Small intestine (tissue), 7 donors: Measurements from ENCODE around the gene EMC7. TPM values are rescaled to one million over a fixed set of nuclear protein-coding genes. Genes with fewer than 3 reads are reported as not detected.
"Not testable (repeated sequence)": the region's sequence is repeated elsewhere in the genome, so short reads cannot be mapped to it uniquely, and the experiment has no call there.

Experiments used
- DNase-seq, 2 donors: peaks; one replicate each; pipeline versions ENCODE4 v3.0.0 to v3.0.0-alpha.2; 2013
- FAIRE-seq: peaks from 2 replicates; lab custom pipeline; 2012; peaks lifted over from hg19 to GRCh38; lab: Jason Lieb, UNC
- H3K27ac ChIP-seq, 3 donors: one replicate each; pipeline ENCODE4 v1.5.1; 2013; ENCODE audit warnings: low read length in 2 of 3, mild to moderate bottlenecking in 2 of 3, control low read depth in 1 of 3, inconsistent platforms in 1 of 3, low read depth in 1 of 3, moderate library complexity in 1 of 3
- H3K27me3 ChIP-seq, 3 donors: one replicate each; pipeline ENCODE4 v1.6.1; 2013; ENCODE audit warnings: low read length in 3 of 3, inconsistent platforms in 1 of 3; ENCODE audit not compliant: control insufficient read depth in 3 of 3, insufficient read depth in 3 of 3
- H3K36me3 ChIP-seq, 3 donors: one replicate each; pipeline ENCODE4 v1.6.1; 2013; ENCODE audit warnings: low read length in 3 of 3, inconsistent platforms in 1 of 3, low read depth in 1 of 3, mild to moderate bottlenecking in 1 of 3, moderate library complexity in 1 of 3; ENCODE audit not compliant: control insufficient read depth in 3 of 3, insufficient read depth in 2 of 3
- H3K4me1 ChIP-seq, 3 donors: one replicate each; pipeline ENCODE4 v1.6.1; 2013; ENCODE audit warnings: low read length in 2 of 3, inconsistent platforms in 1 of 3, low read depth in 1 of 3, mild to moderate bottlenecking in 1 of 3, moderate library complexity in 1 of 3; ENCODE audit not compliant: control insufficient read depth in 3 of 3, insufficient read depth in 2 of 3
- H3K4me3 ChIP-seq, 3 donors: one replicate each; pipeline ENCODE4 v1.5.1; 2013; ENCODE audit warnings: low read length in 3 of 3, control low read depth in 1 of 3, inconsistent platforms in 1 of 3, low read depth in 1 of 3, mild to moderate bottlenecking in 1 of 3, moderate library complexity in 1 of 3
- H3K9me3 ChIP-seq, 2 donors: one replicate each; pipeline ENCODE4 v1.6.1; 2013; ENCODE audit warnings: low read depth in 1 of 2, low read length in 1 of 2; ENCODE audit not compliant: control insufficient read depth in 2 of 2, insufficient read depth in 1 of 2
- WGBS, 3 donors: extraction: QIAGEN DNeasy Blood & Tissue Kit; methylation state at CpG; one replicate each; pipeline ENCODE4 v1.1.7; 2013; 5-methylcytosine and 5-hydroxymethylcytosine counted together
- polyA plus RNA-seq, 4 donors: library from polyadenylated mRNA; stranded (reverse) in 3 of 4; unstranded in 1 of 4; fragments of 200-250 nt in 3 of 4; fragments of 120-200 nt in 1 of 4; gene quantifications; one replicate each; pipeline versions ENCODE4 v1.2.1 to v1.2.3, GENCODE V29; 2013
- donor health status: healthy with polysubstance abuse.
- donor health status: control.
- donor health status: control.
- donor health status: Bipolar disorder and iron deficiency.
- donor health status: healthy.

EMC7 gene
- polyA plus RNA-seq, 4 donors, result 38.7 to 86.1 (median 46.6) TPM

- H3K4me1 ChIP-seq, result no peaks in the 10 kb centered on the region
- WGBS, 3 donors, result 75 to 83% (median 78%) methylated on average over 4 of the region's 4 CpGs
- H3K36me3 ChIP-seq, result no peaks in the 10 kb centered on the region
- no peaks in the 10 kb centered on the region for H3K9me3 ChIP-seq
- H3K27me3 ChIP-seq, result no peaks in the 10 kb centered on the region
- H3K27ac ChIP-seq, result no peak overlapping the region
- FAIRE-seq (no peak), DNase-seq (no peak)
- H3K4me3 ChIP-seq, result no peak overlapping the region
These were observed 23.0 kb upstream of the EMC7 start for GRCh38 chr15:34124651-34125050.

- Histone ChIP-seq H3K27me3 (no peaks in the 10 kb centered on the region), H3K4me3 (no peak overlapping the region), H3K9me3 (no peaks in the 10 kb centered on the region), H3K4me1 (no peaks in the 10 kb centered on the region), H3K27ac (no peak overlapping the region), H3K36me3 (no peaks in the 10 kb centered on the region)
- no peak for FAIRE-seq
- DNase-seq, result no peak
- WGBS, 3 donors, result 58 to 62% (median 62%) methylated on average over 6 of the region's 6 CpGs
These were observed 21.1 kb upstream of the EMC7 start for GRCh38 chr15:34122771-34123183.

- H3K9me3 ChIP-seq, FAIRE-seq, DNase-seq, H3K27me3 ChIP-seq, H3K4me3 ChIP-seq, H3K27ac ChIP-seq, H3K36me3 ChIP-seq, H3K4me1 ChIP-seq: not testable (repeated sequence)
- WGBS, 3 donors, result 72 to 80% (median 75%) methylated on average over 12 of the region's 12 CpGs
These were observed 20.1 kb upstream of the EMC7 start for GRCh38 chr15:34121786-34122185.

- FAIRE-seq, H3K4me3 ChIP-seq, H3K36me3 ChIP-seq, H3K27ac ChIP-seq, H3K27me3 ChIP-seq, H3K4me1 ChIP-seq, H3K9me3 ChIP-seq, DNase-seq: not testable (repeated sequence)
- 64 to 75% (median 66%) methylated on average over 2 of the region's 2 CpGs for WGBS, 3 donors
These were observed 18.8 kb upstream of the EMC7 start for GRCh38 chr15:34120420-34120819.

- H3K4me3 ChIP-seq, result no peak overlapping the region
- FAIRE-seq, result no peak
- DNase-seq, result no peak
- peaks cover 0 to 3% (median 0%) of the 10 kb centered on the region in 3 donors for H3K27me3 ChIP-seq
- no peaks in the 10 kb centered on the region for H3K36me3 ChIP-seq
- WGBS, 3 donors, result 57 to 71% (median 61%) methylated on average over 4 of the region's 4 CpGs
- no peak overlapping the region for H3K27ac ChIP-seq
- no peaks in the 10 kb centered on the region for H3K4me1 ChIP-seq
- H3K9me3 ChIP-seq, result no peaks in the 10 kb centered on the region
These were observed 17.6 kb upstream of the EMC7 start for GRCh38 chr15:34119291-34119690.

GRCh38 chr15:34116620-34117019 lies 15.0 kb upstream of the EMC7 start:
- FAIRE-seq, result no peak
- H3K4me1 ChIP-seq, result no peaks in the 10 kb centered on the region
- H3K9me3 ChIP-seq, result no peaks in the 10 kb centered on the region
- no peak for DNase-seq
- H3K36me3 ChIP-seq, result no peaks in the 10 kb centered on the region
- H3K27ac ChIP-seq, result no peak overlapping the region
- H3K4me3 ChIP-seq, result no peak overlapping the region
- H3K27me3 ChIP-seq, result peaks cover 0 to 3% (median 0%) of the 10 kb centered on the region in 3 donors
- 85 to 86% (median 85%) methylated on average over 2 of the region's 2 CpGs for WGBS, 3 donors

- no peaks in the 10 kb centered on the region for H3K36me3 ChIP-seq
- no peak overlapping the region for H3K4me3 ChIP-seq
- no peak overlapping the region for H3K27ac ChIP-seq
- 74 to 87% (median 76%) methylated on average over 3 of the region's 3 CpGs for WGBS, 3 donors
- peaks cover 0 to 3% (median 0%) of the 10 kb centered on the region in 3 donors for H3K27me3 ChIP-seq
- H3K4me1 ChIP-seq, result no peaks in the 10 kb centered on the region
- DNase-seq (no peak), FAIRE-seq (no peak)
- H3K9me3 ChIP-seq, result no peaks in the 10 kb centered on the region
These were observed 13.1 kb upstream of the EMC7 start for GRCh38 chr15:34114739-34115138.

- no peak for FAIRE-seq
- Histone ChIP-seq H3K27me3 (peaks cover 0 to 3% (median 0%) of the 10 kb centered on the region in 3 donors), H3K4me1 (no peaks in the 10 kb centered on the region), H3K9me3 (no peaks in the 10 kb centered on the region), H3K4me3 (no peak overlapping the region), H3K27ac (no peak overlapping the region), H3K36me3 (no peaks in the 10 kb centered on the region)
- no peak for DNase-seq
- WGBS, 3 donors, result 48 to 50% (median 49%) methylated on average over 2 of the region's 2 CpGs
These were observed 12.6 kb upstream of the EMC7 start for GRCh38 chr15:34114215-34114614.

GRCh38 chr15:34111488-34111887 lies 9.8 kb upstream of the EMC7 start:
- H3K27ac ChIP-seq, result no peak overlapping the region
- WGBS, 3 donors, result 64 to 68% (median 66%) methylated on average over 6 of the region's 6 CpGs
- FAIRE-seq (no peak), DNase-seq (no peak)
- no peaks in the 10 kb centered on the region for H3K36me3 ChIP-seq
- H3K4me1 ChIP-seq, result no peaks in the 10 kb centered on the region
- no peak overlapping the region for H3K4me3 ChIP-seq
- H3K9me3 ChIP-seq, result no peaks in the 10 kb centered on the region
- H3K27me3 ChIP-seq, result peaks cover 0 to 3% (median 0%) of the 10 kb centered on the region in 3 donors
